Fibroblast of skin of abdomen (primary cell): Measurements from ENCODE around the gene ZNF614. TPM values are rescaled to one million over a fixed set of nuclear protein-coding genes. Genes with fewer than 3 reads are reported as not detected.
"Not testable (repeated sequence)": the region's sequence is repeated elsewhere in the genome, so short reads cannot be mapped to it uniquely, and the experiment has no call there.

Experiments
- DNase-seq: peaks from one replicate; pipeline ENCODE4 v3.0.0-alpha.2; 2013
- polyA plus RNA-seq, 2 experiments: library from polyadenylated mRNA; unstranded; fragments of 120-200 nt; gene quantifications; one replicate each; pipeline ENCODE4 v1.2.1, GENCODE V29; 2013; ENCODE audit not compliant: insufficient read length in 2 of 2

Gene ZNF614
- 5.2 TPM for polyA plus RNA-seq (2013, experiment 1 of 2; ENCODE audit: insufficient read length)
- 5.5 TPM for polyA plus RNA-seq (2013, experiment 2 of 2; ENCODE audit: insufficient read length)

DNA sequence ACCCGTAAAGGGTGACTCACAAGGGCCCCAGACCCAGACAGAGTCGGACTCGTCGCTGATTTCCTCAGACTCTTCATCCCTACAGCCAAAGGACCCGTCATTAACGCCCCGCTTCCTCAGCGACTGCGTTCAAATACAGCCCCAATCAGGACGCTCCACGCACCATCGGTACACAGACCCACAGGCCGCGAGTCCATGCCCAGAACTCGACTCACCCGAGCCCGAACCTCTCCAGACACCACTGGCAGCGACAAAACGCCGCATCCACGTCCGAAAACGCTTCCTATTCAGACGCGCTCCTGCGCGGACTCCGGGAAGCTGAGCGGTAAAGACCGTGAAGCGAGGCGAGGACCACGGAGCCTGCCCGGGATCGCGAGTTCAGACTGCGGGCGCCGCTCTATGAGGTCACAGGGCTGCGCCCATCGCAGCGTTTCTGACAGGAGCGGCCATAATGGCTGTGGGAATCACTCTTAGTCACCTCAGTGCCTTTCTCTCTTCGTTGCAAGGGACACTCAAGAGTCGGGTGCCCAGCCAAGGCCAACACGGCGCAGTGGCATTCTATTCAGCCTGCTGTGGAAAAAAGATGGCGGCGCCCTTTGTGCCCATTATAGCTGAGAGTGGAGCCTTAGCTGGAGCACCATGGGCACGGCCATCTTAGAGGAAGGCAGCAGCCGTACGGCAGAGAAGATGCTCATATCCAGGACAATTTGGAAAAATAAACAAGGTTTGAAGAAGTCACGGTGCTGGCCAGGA, at the start of gene ZNF614:
Gene ZNF614, minus strand, starts transcription at position 353 of the 753 bp plus-strand sequence. CDS start 2,634 bp downstream, outside the sequence.
- peak; percentile 86 for DNase-seq

DNA sequence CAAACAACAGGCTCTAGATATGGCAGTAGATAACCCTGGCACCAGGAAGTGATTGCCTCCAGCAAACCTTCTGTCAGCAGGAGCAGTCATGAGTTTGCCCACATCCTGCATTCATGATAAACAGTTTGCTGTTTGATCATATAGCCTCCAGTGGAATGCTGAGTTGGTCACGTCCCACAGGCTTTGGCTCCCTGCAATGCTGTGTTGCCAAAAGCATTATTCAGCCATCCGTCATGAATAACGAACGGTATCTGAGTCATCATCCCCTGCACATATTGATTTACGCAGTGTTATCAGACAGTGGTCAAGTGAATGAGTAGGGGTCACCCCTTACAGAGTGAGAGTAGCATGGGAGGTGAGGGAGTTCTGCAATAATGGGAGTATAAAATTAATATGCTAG, 42.3 kb upstream of the ZNF614 start:
- no peak for DNase-seq

DNA sequence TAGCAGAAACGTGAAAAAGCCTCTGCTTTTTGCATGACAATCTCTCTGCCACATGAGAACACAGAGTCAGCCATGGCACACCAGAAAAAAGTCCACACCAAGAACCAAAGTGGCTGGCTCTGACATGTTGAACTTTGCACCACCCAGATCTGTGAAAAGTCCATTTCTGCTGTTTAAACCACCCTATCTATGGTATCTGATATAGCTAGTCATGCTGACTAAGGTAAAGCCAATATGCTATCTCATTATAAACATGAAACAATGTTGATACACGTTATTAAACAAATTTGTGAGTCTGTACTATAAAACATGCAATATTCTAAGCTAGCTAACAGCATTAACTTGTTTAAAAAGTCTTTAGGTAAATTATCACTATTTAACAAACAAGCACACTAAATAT, 41.5 kb upstream of the ZNF614 start:
- no peak for DNase-seq

DNA sequence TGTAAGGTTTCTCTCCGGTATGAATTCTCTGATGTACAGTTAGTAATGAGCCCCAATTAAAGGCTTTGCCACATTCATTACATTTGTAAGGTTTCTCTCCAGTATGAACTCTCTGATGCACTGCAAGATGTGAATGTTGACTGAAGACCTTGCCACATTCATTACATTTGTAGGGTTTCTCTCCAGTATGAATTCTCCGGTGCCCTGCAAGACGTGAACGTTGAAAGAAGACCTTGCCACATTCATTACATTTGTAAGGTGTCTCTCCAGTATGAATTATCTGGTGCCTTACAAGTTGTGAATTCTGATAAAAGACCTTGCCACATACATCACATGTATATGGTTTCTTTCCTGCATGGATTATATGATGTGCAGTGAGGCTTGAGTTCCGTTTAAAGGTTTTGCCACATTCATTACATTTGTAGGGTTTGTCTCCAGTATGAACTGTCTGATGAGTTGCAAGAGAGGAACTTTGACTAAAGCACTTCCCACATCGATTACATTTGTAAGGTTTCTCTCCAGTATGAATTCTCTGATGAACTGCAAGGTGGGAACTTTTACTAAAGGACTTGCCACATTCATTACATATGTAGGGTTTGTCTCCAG, 38.2 kb upstream of the ZNF614 start:
- DNase-seq: no peak

DNA sequence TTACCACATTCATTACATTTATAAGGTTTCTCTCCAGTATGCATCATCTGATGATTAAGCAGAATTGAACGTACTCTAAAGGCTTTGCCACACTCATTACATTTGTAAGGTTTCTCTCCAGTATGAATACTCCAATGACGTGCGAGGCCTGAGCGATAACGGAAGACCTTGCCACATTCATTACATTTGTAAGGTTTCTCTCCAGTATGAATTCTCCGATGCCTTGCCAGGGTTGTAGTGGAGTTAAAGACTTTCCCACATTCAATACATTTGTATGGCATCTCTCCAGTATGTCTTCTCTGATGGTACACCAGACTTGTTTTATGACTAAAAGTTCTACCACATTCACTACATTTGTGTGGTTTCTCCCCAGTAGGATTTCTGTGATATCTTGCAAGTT, 37.2 kb upstream of the ZNF614 start:
- DNase-seq: no peak

DNA sequence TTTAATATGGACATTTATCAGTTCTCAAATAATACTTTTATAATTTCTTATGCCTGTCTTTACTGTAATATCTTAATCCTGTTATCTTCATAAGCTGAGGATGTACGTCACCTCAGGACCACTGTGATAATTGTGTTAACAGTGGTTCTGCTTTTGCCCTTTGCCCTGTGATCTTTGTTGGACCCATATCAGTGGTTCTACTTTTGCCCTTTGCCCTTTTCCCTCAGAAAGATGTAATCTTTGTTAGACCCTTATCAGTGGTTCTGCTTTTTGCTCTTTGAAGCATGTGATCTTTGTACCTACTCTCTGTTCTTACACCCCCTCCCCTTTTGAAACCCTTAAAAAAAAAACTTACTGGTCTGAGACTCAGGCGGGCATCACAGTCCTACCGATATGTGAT, 28.3 kb upstream of the ZNF614 start:
- not testable (repeated sequence) for DNase-seq

DNA sequence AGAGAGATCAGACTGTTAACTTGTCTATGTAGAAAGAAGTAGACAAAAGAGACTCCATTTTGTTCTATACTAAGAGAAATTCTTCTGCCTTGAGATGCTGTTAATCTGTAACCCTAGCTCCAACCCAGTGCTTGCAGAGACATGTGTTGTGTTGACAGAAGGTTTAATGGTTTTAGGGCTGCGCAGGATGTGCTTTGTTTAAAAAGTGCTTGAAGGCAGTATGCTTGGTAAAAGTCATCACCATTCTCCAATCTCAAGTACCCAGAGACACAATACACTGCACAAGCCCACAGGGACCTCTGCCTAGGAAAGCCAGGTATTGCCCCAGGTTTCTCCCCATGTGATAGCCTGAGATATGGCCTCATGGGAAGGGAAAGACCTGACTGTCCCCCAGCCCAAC, 23.6 kb upstream of the ZNF614 start:
- DNase-seq: not testable (repeated sequence)

DNA sequence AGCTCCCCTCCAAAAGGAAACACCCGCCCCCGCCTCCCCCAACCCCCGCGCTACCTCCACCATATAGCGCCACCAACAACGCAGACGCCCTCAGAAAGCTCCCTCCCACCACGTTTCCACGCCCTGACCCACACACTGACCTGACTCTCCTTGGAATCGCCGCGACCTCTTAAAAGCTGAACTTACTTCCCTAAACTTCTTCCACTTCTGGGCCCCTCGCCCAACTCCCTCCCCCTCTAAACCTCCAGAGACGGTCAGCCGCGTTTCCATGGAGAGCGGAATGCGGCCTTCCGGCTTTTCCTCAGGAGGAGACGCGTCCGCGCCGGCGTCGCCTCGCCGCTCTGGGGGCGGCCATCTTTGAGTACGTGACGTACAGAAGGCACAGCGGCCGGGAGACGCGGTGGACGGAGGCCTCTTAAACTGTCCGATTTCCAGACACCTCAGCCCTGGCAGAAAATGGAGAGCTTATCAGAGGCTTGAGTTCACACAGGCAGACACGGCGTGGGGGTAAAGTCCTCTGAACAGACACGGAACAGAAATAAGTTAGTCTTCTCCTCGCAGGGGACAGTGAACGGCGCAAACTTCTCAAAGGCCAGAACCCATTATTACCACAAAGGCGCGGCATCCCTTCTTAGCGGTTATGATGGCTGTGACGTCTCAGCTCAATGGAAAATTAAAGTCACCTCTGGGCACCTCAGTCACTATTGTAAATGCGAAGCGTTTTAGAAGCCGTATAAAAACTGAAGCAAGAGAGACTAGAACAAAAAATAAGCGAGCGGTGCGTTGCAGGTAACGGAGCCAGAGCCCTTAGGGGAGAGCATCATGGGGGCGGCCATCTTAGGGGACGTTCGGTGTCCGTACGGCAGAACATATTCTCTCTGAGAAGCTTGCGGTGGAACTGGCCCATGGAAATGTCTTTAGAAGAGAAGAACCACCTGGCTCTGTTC, 20.6 kb upstream of the ZNF614 start, which contains the start of gene ZNF432:
Gene ZNF432, minus strand, starts transcription at position 284 of the 947 bp plus-strand sequence. CDS start 1,970 bp downstream, outside the sequence.
- peak; percentile 92 for DNase-seq

DNA sequence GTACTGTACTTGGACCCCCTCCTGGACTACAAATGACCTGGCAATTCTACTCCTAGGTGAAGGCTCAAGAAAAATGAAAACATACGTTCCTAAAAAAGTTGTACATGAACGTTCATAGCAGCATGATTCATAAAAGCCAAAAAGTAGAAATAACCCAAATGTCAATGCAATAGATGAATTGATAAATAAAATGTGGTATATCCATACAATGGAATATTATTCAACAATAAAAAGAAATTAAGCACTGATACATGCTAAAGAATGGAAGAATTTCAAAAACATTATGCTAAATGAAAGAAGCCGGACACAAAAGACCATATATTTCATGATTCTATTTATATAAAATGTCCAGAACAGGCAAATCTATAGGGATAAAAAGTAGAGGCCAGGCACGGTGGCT, 11.0 kb upstream of the ZNF614 start:
- DNase-seq: no peak

DNA sequence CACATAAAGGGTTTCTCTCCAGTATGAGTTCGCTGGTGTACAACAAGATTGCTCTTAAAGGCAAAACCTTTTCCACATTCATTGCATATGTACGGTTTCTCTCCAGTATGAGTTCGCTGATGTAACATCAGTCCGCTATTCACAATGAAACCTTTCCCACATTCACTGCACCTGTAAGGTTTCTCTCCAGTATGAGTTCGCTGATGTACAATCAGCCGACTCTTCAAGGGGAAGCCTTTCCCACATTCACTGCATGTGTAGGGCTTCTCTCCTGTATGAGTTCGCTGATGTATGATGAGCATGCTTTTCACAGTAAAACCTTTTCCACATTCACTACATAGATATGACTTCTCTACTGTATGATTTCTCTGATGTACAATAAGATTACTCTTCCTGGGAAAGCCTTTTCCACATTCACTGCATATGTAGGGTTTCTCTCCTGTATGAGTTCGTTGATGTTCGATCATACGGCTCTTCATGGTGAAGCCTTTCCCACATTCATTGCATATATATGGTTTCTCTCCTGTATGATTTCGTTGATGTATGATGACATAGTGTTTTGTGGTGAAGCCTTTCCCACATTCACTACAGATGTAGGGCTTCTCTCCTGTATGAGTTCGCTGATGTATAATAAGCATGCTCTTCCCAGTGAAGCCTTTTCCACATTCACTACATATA, 6.0 kb upstream of the ZNF614 start:
- no peak for DNase-seq

DNA sequence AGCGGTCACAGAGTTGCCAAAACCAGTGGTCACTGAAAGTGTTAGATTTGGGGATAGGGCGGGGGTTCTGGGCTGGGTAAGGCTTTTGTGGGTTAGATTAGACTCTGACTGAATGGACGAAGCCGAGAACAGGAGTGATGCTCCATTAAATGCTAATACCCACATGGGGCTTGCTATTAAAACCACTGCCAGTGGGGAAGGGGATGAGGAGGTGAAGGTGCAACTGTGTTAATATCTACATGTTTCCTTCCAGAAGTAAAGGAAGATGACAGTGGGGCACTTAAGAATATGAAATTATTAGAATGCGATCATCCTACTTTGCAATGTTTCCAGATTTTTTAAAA, 573 bp upstream of the ZNF614 start:
- no peak for DNase-seq

DNA sequence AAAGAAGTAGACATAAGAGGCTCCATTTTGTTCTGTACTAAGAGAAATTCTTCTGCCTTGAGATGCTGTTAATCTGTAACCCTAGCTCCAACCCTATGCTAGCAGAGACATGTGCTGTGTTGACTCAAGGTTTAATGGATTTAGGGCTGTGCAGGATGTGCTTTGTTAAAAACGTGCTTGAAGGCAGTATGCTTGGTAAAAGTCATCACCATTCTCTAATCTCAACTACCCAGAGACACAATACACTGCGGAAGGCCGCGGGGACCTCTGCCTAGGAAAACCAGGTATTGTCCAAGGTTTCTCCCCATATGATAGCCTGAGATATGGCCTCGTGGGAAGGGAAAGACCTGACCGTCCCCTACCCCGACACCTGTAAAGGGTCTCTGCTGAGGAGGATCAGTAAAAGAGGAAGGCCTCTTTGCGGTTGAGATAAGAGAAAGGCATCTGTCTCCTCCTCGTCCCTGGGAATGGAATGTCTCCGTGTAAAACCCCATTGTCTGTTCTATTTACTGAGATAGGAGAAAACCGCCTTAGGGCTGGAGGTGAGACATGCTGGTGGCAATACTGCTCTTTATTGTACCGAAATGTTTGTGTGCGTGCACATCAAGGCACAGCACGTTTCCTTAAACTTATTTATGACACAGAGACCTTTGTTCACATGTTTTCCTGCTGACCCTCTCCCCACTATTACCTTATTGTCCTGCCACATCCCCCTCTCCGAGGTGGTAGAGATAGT, 1.8 kb downstream of the ZNF614 start:
- DNase-seq: not testable (repeated sequence)

DNA sequence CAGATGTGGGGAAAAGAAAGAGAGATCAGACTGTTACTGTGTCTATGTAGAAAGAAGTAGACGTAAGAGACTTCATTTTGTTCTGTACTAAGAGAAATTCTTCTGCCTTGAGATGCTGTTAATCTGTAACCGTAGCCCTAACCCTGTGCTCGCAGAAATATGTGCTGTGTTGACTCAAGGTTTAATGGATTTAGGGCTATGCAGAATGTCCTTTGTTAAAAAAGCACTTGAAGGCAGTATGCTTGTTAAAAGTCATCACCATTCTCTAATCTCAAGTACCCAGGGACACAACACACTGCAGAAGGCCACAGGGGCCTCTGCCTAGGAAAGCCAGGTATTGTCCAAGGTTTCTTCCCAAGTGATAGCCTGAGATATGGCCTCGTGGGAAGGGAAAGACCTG, 3.7 kb downstream of the ZNF614 start:
- not testable (repeated sequence) for DNase-seq

DNA sequence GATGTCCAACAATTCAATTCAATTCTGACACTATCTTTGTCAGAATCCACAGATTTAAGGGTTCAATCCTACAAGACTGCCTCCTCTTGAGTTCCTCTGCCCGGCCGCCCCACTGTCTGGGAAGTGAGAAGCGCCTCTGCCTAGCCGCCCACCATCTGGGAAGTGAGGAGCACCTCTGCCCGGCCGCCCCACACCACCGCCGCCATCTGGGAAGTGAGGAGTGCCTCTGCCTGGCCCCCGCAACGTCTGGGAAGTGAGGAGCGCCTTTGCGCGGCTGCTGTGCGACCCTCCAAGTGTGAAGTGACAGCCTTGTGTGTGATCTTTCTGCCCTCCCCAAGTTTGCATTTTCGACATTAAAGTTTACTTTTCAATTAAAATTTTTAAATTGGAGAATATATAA, 6.0 kb downstream of the ZNF614 start:
- no peak for DNase-seq

DNA sequence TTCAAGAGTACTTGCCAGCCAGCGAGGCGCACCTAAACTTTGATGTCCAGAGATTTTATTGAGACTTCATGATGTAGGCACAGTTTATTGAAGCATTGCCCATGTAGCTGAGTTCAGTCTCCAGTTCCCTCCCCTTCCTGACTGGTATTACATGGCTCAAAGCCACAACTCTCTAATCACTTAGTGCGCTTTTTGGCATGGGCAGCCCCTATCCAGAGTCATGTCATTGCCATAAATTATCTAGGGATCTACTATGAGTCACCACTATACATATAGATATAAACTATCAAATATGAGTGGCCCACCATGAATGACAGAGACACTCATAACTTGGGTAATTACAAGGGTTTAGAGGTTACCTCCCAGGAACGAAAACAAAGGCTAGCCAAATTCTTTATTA, 7.7 kb downstream of the ZNF614 start:
- no peak for DNase-seq

DNA sequence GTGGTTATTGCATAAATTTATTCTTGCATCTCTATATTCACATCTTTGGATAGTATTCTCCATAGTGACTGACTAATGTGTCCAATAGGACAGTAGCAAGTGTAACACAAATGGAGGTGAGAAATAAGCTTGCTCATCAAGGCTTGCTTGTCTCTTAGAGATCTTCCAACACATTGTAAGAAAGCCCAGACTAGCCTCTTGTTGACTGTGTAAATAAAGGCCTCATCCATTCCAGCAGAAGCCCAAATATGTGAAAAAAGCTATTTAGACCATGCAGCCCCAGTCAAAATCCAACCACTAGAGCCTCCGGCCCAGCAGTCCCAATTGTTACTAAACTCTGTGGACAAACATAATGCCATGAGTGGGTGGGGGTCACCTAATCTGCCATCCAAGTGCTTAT, 17.5 kb downstream of the ZNF614 start:
- no peak for DNase-seq

DNA sequence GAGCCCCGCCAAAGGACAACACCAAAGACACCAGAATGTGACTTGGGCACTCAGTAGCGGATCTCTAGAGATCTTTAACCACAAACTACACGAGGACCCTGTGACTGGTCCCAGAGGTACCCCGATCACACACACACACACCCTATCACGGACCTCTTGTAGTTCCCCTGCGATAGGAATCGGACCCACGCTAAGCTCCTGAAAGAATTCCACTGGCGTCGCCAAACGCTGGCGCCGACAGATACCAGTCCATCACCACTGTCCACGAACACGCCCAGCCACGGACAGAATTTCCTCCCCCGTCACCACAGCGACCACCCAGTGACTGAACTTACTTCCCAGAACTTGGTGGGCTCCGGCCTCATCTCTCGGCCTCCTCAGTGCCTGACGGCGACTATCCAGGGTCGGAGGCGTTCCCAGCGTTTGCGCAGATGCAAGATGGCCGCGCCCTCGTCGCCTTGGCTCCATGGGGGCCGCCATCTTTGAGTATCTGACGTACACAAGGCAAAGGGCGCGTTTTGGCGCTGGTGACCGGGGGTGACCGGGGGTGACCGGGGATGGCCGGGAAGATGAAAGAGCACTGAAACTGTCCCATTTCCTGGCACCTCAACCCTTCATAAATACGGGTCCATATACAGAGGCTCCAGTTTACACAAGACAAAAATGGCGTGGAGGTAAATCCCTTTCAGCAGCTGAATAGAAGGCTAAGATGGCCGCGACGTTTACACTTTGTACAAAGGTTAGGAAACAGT, 20.2 kb downstream of the ZNF614 start, which contains the start of gene ZNF615:
Gene ZNF615, minus strand, starts transcription at position 406 of the 752 bp plus-strand sequence. CDS start 4,500 bp downstream, outside the sequence.
- peak; percentile 85 for DNase-seq

DNA sequence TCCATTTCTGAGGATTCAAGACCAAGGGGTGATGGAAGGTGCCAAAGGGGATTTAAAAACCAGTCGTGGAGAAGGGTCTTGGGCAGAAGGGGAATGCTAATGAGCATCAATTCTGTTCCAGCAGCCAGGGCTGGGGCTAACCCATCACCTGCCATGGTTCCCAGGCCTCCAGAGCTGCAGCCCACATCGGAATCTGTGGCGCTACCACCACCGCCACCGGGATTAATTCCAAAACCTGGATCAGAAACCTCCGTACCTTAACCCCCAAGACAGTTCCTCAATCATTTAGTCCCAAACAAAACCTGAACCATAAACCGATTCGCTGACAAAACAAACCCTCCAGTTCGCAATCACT, 20.8 kb downstream of the ZNF614 start:
- DNase-seq: no peak

DNA sequence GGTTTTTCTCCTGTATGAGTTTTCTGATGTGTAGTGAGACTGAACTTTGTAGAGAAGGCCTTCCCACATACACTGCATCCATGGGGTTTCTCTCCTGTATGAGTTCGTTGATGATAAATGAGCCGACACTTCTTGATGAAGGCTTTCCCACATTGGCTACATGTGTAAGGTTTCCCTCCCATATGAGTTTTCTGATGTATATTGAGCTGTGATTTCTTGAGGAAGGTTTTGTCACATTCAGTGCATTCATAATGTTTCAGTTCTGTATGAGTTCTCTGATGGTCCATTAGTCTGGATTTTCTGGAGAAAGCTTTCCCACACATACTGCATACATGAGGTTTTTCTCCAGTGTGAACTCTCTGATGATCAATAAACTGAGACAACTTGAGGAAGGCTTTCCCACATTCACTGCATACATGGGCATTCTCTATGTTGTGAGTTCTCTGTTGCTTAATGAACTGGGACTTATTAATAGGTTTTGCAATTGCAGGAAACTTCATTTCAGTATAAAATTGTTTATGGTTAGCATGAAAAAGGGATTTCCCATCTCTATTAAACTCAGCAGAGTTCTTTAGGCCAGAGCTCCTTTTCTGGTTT, 34.0 kb downstream of the ZNF614 start:
- no peak for DNase-seq

DNA sequence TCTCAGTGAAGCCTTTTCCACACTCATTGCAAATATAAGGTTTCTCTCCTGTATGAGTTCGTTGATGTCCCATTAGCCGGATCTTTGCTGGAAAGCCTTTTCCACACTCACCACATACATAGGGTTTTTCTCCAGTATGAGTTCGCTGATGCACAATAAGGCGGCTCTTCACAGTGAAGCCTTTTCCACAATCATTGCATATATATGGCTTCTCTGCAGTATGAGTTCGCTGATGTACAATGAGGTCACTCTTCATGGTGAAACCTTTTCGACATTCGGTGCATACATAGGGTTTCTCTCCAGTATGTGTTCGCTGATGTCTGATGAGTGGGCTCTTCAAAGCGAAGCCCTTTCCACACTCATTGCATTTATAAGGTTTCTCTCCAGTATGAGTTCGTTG, 34.8 kb downstream of the ZNF614 start:
- no peak for DNase-seq
